ENCODE data around the gene CHRNE.
A peak's percentile ranks its signal among the peaks of the same experiment; 100 is the strongest.

Gene CHRNE

DNA sequence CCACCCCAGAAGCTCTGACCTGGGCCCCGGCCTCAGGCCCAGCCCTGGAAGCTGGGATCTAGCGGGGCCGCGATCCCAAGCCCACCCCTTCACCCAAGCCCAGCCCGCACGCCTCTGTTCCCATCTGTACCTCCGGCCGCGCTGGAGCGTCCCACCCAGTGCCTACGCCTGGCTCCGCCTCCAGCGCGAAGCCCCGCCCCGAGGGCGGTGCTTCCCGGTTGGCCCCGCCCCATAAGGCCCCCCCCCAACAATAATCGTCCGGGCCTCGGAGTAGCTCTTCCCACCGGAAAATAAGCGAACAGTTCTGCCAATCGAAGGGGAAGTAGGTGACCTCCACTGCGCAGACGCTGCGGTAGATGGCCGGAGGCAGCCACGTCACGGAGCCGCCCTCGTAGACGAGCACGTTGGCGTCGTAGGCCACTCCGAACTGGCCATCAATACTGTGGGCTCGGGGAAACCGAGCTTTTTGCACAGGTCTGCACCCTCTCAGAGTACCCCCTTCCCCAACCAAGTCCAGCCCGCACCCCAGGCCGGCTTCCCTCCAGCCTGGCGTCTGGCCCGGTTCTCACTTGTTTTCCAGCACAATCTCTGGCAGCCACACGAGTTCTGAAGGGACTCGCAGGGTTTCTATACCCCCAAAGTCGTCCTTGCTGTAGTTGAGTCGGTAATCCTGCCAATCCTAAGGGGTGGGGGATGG is 1.1 kb downstream of the CHRNE start:
- no peak for ATAC-seq

DNA sequence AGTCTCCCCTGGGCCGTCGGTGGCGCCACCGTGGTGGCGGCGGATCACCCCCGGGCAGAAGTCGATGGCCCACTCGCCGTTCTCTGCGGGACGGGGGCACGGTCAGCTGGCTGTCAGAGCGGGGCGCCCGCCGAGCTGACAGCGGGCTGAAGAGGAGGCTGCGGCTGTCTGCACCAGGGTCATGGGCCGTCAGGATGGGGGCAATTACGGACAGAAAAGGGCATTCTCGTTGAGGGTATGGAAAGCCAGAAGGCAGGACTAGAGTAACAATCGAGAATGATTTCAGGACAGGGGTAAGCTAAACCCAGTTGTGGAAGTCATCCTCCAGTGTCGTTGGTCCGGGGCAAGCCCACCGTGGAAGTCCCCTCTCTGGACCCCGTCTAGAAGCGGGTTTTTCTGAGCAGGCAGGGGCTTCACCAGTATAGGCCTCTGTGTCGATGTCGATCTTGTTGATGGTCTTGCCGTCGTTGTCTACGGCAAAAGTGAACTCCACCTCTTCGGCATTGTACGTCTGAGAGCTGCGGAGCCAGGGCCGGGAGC is 1.7 kb downstream of the CHRNE start:
- ATAC-seq: no peak

DNA sequence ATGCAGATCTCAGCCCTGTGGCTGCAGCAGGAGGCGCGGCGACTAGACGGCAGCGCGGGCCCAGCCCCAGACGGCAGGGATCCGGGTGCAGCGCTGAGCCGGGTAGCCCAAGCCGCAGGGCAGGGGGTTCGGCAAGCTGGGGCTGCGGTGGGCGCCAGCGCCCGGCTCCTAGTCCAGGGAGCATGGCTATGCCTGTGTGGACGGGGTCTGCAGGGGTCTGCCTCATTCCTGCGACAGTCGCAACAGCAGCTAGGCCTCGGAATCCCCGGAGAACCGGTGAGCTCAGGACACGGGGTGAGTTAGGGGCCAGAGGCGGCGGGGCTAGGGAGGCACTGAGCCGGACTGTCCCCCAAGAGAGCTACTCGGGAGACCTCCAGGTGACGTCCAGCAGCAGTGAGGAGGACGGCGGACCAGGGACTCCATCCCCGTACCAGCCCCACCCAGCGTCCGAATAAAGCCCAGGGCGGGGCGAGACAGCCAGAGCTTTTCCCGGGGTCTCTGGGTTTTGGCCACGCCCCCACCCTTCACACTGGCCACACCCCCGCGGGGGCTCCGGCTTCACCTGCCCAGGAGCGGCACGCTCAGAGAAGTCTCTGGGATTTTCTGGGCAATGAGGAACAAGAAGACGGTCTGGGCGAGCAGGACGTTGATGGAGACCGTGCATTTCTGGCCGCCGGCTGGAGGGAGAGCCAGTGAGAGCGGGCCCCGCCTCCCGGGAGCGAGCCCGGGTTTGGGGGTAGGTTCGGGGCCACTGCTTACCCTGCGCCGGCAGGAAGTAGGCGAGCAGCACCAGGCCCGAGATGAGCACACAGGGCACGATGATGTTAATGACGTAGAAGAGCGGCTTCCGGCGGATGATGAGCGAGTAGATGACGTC is 2.4 kb downstream of the CHRNE start:
- ATAC-seq: peak in 1 of 2 donors; percentile 22

DNA sequence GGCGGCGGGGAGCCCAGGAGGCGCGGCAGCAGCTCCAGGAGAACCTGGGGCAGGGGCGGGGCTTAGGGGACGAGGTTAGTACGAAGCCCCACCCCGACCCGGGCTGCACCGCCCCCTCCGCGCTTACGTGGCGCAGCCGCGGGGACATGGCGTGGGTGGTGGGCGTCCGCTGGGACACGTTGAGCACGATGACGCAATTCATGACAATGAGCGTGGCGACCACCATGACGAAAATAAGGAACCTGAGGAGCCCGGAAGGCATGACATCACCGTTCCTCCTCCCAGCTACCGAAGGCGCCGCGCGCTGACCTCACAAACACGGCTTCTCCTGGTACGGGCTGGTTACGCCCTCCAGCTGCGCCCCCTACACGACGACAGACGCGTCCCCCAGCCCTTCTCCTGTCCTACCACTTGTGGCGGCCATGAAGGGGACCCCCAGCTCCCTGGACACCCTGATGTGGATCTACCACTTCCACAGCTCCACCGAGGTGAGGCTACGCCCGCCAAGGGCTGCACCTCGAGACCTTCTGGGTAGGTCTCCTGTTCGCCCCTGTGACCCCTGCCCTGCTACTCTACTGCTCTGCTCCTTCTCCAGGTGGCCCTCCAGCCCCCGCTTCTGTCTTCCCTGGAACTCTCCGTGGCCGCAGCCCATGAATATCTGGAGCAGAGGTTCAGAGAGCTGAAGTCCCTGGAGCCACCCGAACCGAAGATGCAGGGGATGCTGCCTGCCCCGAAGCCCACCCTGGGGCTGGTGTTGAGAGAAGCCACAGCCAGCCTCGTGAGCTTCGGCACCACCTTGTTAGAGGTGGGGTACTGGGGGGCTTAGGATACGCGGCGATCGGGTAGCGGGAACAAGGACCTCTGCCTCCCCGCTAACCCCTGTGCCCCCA is 3.3 kb downstream of the CHRNE start, which contains the start of gene C17orf107:
Gene C17orf107, plus strand, starts transcription at position 196 of the 890 bp plus-strand sequence. Its CDS starts 227 bp downstream, at position 423.
- peak; percentile 82 to 87 for ATAC-seq

DNA sequence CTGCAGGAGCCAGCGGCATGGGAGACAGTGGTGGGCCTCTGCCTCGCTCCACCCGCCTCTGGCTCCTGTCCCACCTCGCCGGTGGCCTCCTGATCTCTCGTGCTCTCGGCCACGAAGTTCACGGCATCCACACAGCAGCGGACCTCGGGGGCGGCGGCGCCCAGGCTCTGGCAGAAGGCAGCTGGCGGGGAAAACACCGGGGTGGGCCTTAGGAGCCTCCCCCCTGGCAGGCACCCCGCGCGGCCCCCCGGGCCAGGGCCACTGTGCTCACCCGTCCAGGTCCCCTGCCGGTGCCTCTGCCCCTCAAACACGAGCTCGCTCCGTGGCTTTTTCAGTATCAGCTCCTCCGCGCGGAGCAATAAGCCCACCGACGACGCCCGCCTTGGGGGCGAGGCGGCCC is 4.0 kb downstream of the CHRNE start:
- ATAC-seq: peak in 1 of 2 donors; percentile 5

DNA sequence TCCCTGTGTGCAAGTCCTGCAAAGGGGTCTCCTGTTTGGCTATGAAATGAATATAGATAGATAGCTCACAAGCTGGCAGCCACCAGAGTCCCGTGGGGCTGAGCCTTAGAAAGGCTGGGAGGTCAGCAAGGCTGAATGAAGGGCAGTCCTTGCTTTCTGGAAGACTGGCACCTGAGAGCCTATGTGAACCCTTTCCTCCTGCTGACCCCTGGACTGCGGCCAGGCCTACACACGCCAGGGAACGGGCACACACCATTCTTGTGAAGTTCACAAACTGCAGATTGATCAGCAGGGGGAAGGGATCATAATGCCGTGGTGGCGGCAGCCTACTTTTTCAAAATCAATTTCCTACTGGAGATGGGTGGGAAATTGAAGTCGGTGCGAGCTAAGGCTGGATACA is 4.5 kb downstream of the CHRNE start:
- no peak for ATAC-seq

DNA sequence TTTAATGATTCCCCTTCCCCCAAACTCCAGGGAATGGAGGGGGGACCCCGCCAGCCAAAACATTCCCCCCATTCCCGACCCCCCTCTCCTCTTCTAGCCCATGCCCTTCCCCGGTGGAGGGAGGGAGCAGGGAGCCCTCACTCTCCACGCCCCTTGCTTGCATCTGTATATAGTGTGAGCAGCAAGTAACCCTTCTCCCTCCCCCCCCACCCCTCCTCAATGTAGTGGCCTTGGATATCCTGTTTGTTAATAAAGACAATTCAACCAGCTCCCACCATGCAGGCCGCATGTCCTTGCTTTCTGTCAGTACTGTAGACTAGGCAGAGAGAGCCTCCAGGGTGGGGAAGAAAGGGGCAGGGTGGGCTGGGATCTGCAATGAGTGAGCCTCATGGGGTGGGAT is 5.1 kb downstream of the CHRNE start:
- ATAC-seq: no peak

DNA sequence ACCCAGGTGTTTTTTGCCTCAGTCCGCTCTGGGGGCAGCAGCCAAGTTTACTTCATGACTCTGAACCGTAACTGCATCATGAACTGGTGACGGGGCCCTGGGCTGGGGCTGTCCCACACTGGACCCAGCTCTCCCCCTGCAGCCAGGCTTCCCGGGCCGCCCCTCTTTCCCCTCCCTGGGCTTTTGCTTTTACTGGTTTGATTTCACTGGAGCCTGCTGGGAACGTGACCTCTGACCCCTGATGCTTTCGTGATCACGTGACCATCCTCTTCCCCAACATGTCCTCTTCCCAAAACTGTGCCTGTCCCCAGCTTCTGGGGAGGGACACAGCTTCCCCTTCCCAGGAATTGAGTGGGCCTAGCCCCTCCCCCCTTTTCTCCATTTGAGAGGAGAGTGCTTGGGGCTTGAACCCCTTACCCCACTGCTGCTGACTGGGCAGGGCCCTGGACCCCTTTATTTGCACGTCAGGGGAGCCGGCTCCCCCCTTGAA is 5.7 kb downstream of the CHRNE start:
- no peak for ATAC-seq

DNA sequence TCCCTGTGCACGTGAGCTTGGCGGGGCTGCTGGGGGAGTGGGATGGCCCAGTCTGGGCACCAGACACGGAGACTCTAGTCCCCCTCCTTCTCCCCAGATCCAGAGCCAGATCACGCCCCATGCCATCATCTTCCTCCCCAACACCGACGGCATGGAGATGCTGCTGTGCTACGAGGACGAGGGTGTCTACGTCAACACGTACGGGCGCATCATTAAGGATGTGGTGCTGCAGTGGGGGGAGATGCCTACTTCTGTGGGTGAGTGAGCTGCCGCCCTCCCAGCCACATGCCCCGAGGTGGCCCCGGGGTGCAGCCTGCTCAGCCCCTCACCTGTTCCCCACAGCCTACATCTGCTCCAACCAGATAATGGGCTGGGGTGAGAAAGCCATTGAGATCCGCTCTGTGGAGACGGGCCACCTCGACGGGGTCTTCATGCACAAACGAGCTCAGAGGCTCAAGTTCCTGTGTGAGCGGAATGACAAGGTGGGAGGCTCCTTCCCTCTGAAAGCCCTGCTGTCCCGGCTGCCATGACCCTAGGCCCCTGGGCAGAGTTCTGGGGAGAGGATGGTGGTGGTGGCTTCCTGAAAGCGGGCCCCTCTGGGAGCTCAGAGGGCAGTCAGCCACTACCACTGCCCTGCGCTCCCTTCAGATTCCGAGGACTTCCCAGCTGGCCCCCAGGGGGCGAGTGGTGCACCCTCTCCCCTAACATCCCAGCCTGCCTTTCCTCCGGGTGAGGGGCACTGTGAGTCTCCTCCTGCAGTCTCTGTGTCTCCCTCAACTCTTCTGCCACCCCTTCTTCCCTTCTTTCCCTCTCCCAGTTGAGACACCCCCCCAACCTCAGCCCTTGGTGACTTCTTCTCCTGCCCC is 6.3 kb downstream of the CHRNE start:
- no peak for ATAC-seq

DNA sequence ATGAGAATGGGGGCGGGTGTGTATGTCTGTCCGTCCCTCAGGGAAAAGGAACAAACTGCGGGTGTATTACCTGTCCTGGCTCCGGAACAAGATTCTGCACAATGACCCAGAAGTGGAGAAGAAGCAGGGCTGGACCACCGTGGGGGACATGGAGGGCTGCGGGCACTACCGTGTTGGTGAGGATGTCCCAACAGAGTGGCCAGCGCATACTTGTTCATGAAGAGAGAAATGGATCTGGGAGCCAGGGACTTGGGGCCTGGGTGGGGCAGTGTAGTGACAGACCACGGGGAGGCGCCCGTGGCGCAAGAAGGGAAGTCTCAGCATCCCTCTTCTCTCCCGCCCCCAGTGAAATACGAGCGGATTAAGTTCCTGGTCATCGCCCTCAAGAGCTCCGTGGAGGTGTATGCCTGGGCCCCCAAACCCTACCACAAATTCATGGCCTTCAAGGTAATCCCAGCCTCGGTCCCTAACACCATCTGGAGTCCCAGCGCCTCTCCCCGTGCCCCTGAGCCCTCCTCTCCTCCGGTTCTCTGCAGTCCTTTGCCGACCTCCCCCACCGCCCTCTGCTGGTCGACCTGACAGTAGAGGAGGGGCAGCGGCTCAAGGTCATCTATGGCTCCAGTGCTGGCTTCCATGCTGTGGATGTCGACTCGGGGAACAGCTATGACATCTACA is 7.1 kb downstream of the CHRNE start:
- no peak for ATAC-seq

DNA sequence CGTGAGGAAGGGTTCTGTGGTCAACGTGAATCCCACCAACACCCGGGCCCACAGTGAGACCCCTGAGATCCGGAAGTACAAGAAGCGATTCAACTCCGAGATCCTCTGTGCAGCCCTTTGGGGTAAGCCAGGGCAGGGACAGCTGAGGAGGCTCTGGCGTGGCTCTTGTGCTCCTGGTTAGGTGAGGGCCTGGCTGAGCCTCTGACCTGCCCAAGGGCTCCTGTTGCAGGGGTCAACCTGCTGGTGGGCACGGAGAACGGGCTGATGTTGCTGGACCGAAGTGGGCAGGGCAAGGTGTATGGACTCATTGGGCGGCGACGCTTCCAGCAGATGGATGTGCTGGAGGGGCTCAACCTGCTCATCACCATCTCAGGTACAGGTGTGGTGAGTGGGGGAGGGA is 7.8 kb downstream of the CHRNE start:
- no peak for ATAC-seq

DNA sequence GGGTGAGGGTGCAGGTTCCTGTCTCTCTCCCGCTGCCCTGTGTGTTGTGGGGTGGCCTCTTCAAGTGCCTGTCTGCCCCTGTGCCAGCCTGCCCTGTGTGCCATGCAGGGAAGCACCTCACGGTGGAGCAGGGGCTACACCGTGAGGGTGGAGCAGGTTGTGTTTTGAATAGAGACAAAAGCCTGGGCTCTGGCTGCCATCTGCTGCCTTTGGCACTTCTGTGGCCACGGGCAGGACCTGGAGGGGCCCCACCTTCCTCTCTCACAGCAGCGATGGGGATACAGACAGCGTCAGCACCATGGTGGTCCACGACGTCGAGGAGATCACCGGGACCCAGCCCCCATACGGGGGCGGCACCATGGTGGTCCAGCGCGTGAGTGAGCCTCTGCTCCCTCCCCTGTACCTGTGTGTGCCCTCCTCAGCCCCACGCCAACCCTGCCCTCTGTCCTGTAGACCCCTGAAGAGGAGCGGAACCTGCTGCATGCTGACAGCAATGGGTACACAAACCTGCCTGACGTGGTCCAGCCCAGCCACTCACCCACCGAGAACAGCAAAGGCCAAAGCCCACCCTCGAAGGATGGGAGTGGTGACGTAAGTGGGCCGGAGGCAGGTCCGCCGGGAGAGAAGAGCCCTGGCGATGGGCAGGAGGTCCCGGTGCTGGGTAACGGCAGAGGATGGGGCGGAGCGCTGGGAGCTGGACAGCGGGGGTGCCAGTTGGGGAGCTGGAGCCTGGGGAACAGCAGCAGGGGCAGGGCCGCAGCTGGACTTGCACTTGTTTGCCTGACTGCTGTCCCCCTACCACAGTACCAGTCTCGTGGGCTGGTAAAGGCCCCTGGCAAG is 9.0 kb downstream of the CHRNE start:
- ATAC-seq: no peak

DNA sequence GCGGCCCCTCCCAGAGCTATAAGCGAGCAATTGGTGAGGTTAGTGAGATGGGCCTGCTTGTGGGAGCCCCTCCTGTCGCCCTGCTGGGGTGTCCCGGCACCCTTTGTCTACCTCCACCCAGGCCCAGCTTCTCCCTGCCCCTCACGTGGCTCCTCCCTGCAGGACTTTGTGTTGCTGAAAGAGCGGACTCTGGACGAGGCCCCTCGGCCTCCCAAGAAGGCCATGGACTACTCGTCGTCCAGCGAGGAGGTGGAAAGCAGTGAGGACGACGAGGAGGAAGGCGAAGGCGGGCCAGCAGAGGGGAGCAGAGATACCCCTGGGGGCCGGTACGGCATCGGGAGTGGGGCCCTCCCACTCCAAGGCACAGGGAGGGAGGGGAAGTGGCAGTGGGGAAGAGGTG is 9.6 kb downstream of the CHRNE start:
- no peak for ATAC-seq

DNA sequence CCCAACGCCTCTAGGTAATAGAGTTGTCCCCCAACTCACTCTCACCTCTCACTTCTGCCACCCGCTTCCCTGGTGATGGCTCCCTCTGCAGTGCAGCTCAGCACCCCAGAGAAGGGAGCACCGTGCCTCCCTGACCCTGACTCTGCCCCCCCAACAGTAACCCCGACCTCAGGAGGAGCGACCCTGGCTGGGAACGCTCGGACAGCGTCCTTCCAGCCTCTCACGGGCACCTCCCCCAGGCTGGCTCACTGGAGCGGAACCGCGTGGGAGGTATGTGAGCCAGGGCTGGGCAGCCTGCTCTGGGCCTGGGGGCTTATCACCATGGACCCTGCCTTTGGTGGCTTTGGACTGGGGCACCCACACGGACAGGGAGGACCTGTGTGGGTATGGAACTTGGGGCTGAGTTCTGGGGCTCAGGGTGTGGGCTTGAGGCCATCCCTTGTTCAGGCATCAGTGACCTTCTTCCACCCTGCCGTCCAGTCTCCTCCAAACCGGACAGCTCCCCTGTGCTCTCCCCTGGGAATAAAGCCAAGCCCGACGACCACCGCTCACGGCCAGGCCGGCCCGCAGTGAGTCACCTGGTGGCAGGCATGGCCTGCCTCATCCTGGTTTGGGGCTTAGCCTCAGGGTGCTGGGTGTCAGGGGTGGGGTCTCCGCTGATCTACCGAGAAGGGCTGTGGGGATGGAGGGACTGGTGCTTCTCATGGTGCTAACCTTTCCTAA is 10.2 kb downstream of the CHRNE start:
- ATAC-seq: no peak

DNA sequence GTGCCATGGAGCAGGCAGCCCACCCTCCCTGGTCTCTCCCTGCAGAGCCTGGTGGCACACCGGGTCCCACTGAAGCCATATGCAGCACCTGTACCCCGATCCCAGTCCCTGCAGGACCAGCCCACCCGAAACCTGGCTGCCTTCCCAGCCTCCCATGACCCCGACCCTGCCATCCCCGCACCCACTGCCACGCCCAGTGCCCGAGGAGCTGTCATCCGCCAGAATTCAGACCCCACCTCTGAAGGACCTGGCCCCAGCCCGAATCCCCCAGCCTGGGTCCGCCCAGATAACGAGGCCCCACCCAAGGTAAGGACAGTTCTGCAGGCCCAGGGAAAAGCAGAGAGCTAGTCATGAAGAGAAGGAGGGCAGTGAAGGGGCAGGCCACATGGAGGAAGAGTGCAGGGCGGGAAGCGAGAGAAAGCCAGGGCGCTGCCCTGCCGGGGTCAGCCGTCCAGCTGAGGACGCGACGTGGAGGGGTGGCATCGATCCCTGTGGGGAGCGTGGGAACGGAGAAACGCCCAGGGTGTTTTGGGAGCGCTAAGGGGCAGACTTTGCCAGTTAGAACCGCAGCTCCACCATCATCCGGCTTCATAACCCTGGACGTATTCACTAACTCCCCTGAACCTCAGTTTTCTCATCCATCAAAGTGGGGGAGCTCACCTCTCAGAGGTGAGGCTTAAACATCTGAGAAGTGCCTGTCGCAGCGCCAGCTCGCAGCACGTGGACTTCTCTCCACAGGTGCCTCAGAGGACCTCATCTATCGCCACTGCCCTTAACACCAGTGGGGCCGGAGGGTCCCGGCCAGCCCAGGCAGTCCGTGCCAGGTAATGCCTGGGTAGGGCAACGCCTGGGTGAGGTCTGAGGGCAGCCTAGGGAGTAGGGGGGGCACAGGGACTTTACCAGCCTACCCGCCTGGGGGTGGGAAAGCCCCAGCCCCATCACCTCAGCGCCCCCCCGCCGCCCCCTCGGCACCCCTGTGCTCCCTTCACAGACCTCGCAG is 11.2 kb downstream of the CHRNE start:
- ATAC-seq: no peak

DNA sequence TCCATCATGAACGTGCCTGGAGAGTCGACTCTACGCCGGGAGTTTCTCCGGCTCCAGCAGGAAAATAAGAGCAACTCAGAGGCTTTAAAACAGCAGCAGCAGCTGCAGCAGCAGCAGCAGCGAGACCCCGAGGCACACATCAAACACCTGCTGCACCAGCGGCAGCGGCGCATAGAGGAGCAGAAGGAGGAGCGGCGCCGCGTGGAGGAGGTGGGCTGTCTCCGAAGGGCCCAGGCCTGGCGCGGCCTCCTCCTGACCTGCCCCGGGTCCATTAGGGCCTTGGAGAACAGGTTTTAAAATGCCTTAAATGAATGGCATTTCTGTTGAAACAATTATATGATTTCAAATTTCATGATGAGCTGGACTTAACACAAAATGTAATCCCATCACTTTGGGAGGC is 15.3 kb downstream of the CHRNE start:
- no peak for ATAC-seq

DNA sequence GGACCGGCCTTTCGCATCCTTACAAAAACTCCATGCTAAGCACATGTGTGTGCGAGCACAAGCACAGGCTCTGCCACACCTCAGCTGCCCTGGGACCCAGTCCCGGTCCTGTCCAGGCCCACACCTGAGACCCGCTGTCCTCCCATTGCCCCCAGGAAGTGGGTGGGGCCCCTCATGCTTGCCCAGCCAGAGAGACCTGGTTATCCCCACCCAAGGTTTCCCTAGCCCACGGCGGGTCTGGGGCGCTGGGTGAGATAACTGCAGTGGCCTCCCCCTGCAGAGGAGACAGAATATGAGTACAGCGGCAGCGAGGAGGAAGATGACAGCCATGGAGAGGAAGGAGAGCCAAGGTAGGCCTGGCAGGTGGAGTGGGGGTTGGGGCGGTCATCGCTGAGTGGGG is 16.1 kb downstream of the CHRNE start:
- no peak for ATAC-seq

DNA sequence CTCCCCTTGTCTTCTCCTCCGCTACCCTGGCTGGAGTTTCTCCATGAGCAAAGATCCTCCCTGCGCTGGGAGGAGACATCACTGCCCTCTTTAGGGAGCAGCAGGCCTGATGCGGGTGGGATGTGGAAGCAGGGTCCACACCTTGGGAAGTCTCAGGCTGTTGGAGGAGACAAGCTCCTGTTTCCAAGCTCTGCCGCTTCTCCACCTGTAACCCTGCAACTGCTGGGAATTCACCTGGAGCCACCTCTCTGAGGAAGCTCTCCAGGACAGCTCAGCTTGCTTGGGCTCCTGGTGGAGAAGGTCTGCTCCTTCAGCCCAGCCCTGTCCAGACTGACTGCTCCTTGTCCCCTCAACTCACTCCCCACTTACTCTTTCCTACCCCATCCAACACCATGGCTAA is 18.4 kb downstream of the CHRNE start:
- ATAC-seq: no peak
